ENCODE measurements around the gene IRF2BPL.
A peak's percentile ranks its signal among the peaks of the same experiment; 100 is the strongest.

The IRF2BPL gene

GRCh38 chr14:77028384-77029231 is at the start of gene IRF2BPL:
Gene IRF2BPL (minus strand): TSS chr14:77028708. CDS start chr14:77027792, 916 bp downstream.
- DNase-seq (ENCODE audit: low read depth in 2 of 2), result peak; percentile 86 to 90

- no peak for DNase-seq (ENCODE audit: low read depth in 2 of 2)
Observed at GRCh38 chr14:77077040-77077439, 48.5 kb upstream of the IRF2BPL start.

GRCh38 chr14:77076113-77076631 is 47.7 kb upstream of the IRF2BPL start:
- DNase-seq (ENCODE audit: low read depth in 2 of 2), result no peak

DNA sequence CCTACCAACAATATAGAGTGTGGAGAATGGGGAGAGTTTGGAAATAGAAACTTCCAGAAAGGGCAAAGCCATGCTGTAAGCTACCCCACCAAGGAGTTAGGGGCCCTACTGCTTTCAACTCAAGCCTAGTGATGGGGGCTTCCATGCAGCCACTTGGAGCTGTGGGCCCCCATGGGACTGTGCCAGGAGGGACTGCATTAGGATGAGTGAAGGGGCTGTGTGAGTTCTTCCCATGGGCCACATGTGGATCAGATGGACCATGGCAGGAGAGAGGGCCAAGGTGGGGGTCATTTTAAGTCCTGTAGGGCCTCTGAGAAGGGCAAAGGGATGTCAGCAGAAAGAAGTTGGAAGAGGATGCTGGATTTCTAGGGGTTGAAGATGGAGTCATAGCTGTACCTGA is 46.5 kb upstream of the IRF2BPL start:
- no peak for DNase-seq (ENCODE audit: low read depth in 2 of 2)

GRCh38 chr14:77071938-77072388 is 43.5 kb upstream of the IRF2BPL start:
- DNase-seq (ENCODE audit: low read depth in 2 of 2), result no peak

DNA sequence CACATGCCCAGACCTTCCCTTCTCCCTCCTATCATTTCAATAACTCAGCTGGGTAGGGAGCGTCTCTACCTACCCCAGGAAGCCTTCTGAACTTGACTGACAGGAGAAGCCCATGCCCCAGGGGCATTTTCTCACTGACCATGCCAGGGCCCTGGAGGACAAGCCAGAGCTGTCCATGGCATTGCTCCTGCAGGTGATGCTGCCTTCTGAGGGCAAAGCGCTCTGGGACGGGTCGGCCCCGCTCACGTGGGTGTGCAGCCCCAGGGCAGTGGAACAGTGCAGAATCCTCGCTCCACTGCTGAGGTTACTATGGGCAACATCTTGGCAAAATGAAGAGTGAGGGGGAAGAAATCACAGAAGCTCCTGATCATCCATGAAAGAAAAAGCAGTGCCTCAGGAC is 41.0 kb upstream of the IRF2BPL start:
- DNase-seq (ENCODE audit: low read depth in 2 of 2), result no peak

- DNase-seq (ENCODE audit: low read depth in 2 of 2), result no peak
Observed at GRCh38 chr14:77068517-77069200, 40.2 kb upstream of the IRF2BPL start.

GRCh38 chr14:77067632-77068516 is 39.4 kb upstream of the IRF2BPL start:
- DNase-seq (ENCODE audit: low read depth in 2 of 2), result peak in 1 of 2 donors; percentile 35

GRCh38 chr14:77066578-77067172 is 38.2 kb upstream of the IRF2BPL start:
- DNase-seq (ENCODE audit: low read depth in 2 of 2), result no peak

- DNase-seq (ENCODE audit: low read depth in 2 of 2), result no peak
Observed at GRCh38 chr14:77065851-77066577, 37.5 kb upstream of the IRF2BPL start.

- no peak for DNase-seq (ENCODE audit: low read depth in 2 of 2)
Observed at GRCh38 chr14:77064521-77065178, 36.1 kb upstream of the IRF2BPL start.

- no peak for DNase-seq (ENCODE audit: low read depth in 2 of 2)
Observed at GRCh38 chr14:77063571-77064171, 35.2 kb upstream of the IRF2BPL start.

DNA sequence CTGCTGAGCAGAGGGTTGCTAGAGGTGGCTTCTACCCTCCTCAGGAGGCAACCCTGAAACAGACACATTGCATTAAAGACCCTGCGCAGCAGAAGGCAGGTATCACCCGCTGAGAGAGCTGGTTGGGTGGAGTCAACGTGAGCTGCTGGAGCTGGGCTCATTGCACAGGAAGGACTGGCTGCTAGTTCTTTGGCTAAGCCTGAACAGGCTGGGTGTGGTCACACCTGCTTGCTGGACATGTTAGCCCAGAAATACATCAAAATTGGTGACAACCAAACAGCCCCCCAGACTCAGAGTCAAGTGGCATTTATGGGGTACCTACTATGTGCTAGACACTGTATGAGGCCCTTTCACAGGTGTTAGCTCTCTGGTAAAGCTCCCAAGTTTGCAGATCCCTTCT is 33.8 kb upstream of the IRF2BPL start:
- no peak for DNase-seq (ENCODE audit: low read depth in 2 of 2)

- no peak for DNase-seq (ENCODE audit: low read depth in 2 of 2)
Observed at GRCh38 chr14:77061630-77062257, 33.2 kb upstream of the IRF2BPL start.

GRCh38 chr14:77059276-77059915 is 30.9 kb upstream of the IRF2BPL start:
- DNase-seq (ENCODE audit: low read depth in 2 of 2), result no peak

- no peak for DNase-seq (ENCODE audit: low read depth in 2 of 2)
Observed at GRCh38 chr14:77058785-77059184, 30.3 kb upstream of the IRF2BPL start.

GRCh38 chr14:77058117-77058516 is 29.6 kb upstream of the IRF2BPL start:
- DNase-seq (ENCODE audit: low read depth in 2 of 2), result no peak

- DNase-seq (ENCODE audit: low read depth in 2 of 2), result no peak
Observed at GRCh38 chr14:77055981-77056380, 27.5 kb upstream of the IRF2BPL start.

- no peak for DNase-seq (ENCODE audit: low read depth in 2 of 2)
Observed at GRCh38 chr14:77055306-77055705, 26.8 kb upstream of the IRF2BPL start.
